Endothelial cell (in vitro differentiated cells): ENCODE results near the gene RPS6KB2. TPM values are rescaled to one million over a fixed set of nuclear protein-coding genes. Genes with fewer than 3 reads are reported as not detected.

ENCODE experiments used
- DNase-seq: peaks from one replicate; pipeline ENCODE4 v3.0.0; 2021; ENCODE audit warnings: low spot score
- H3K27ac Mint-ChIP-seq: one replicate; pipeline ENCODE4 v1.8.0; 2021; ENCODE audit warnings: mixed read lengths, inconsistent platforms; ENCODE audit not compliant: unreplicated experiment
- H3K27me3 Mint-ChIP-seq: one replicate; pipeline ENCODE4 v1.8.0; 2021; ENCODE audit warnings: mild to moderate bottlenecking, moderate library complexity, mixed read lengths, inconsistent platforms; ENCODE audit not compliant: unreplicated experiment
- H3K36me3 Mint-ChIP-seq: one replicate; pipeline ENCODE4 v1.8.0; 2021; ENCODE audit warnings: mild to moderate bottlenecking, low read depth, mixed read lengths, inconsistent platforms; ENCODE audit not compliant: unreplicated experiment
- H3K4me1 Mint-ChIP-seq: one replicate; pipeline ENCODE4 v1.8.0; 2021; ENCODE audit warnings: mild to moderate bottlenecking, mixed read lengths, inconsistent platforms; ENCODE audit not compliant: unreplicated experiment
- H3K4me3 Mint-ChIP-seq: one replicate; pipeline ENCODE4 v1.8.0; 2021; ENCODE audit warnings: mild to moderate bottlenecking, mixed read lengths, inconsistent platforms; ENCODE audit not compliant: unreplicated experiment
- H3K9me3 Mint-ChIP-seq: one replicate; pipeline ENCODE4 v1.8.0; 2021; ENCODE audit warnings: mixed read lengths, inconsistent platforms; ENCODE audit not compliant: unreplicated experiment
- total RNA-seq: library from RNA; stranded (reverse); fragmentation: NEBNext Ultra II Directional; extraction: Animal tissue kit (Norgen Biotek cat#: 25700); gene quantifications from one replicate; pipeline ENCODE4 v1.2.1, GENCODE V29; 2021; ENCODE audit not compliant: unreplicated experiment
- TF ChIP-seq, protein P1 (sequence below): fragments of 200-600 bp; sonication (generic); IDR thresholded peaks from one replicate; pipeline ENCODE4 v1.5.0; 2021; ENCODE audit warnings: antibody characterized with exemption; ENCODE audit not compliant: unreplicated experiment

RPS6KB2 gene
- total RNA-seq, 1 donor from 2014 or later, result 44.2 TPM

DNA sequence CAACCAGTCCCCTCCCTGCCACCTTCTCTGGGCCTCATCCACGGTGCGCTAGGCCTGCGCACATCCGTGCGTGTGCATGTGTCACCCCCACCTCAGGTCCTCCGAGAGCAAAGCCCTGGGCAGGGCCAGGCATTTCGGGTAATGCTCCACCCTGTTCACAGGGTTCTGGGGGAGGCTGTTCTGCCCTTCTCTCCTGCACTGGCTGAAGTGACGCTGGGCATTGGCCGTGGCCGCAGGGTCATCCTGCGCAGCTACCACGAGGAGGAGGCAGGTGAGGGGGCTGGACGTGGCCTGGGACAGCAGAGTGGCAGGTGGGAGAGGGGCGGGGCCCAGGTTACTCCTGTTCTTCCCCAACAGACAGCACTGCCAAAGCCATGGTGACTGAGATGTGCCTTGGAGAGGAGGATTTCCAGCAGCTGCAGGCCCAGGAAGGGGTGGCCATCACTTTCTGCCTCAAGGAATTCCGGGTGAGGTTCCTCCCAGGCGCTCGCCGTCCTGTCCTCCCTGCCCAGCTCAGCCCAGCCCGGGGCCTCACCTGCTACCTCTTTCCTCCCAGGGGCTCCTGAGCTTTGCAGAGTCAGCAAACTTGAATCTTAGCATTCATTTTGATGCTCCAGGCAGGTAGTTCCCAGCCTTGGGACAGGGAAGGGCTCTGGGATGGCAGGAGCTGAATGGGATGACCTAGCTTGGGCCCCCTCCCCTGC lies 32.6 kb upstream of the RPS6KB2 start:
- Mint-ChIP-seq H3K27ac (no peak overlapping the region), H3K4me1 (peaks cover 35% of the 10 kb centered on the region), H3K4me3 (no peak overlapping the region), H3K9me3 (no peaks in the 10 kb centered on the region), H3K27me3 (peaks cover 17% of the 10 kb centered on the region), H3K36me3 (peaks cover 12% of the 10 kb centered on the region)
- TF ChIP-seq, protein P1, sequence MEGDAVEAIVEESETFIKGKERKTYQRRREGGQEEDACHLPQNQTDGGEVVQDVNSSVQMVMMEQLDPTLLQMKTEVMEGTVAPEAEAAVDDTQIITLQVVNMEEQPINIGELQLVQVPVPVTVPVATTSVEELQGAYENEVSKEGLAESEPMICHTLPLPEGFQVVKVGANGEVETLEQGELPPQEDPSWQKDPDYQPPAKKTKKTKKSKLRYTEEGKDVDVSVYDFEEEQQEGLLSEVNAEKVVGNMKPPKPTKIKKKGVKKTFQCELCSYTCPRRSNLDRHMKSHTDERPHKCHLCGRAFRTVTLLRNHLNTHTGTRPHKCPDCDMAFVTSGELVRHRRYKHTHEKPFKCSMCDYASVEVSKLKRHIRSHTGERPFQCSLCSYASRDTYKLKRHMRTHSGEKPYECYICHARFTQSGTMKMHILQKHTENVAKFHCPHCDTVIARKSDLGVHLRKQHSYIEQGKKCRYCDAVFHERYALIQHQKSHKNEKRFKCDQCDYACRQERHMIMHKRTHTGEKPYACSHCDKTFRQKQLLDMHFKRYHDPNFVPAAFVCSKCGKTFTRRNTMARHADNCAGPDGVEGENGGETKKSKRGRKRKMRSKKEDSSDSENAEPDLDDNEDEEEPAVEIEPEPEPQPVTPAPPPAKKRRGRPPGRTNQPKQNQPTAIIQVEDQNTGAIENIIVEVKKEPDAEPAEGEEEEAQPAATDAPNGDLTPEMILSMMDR, result no peak
- no peak for DNase-seq

DNA sequence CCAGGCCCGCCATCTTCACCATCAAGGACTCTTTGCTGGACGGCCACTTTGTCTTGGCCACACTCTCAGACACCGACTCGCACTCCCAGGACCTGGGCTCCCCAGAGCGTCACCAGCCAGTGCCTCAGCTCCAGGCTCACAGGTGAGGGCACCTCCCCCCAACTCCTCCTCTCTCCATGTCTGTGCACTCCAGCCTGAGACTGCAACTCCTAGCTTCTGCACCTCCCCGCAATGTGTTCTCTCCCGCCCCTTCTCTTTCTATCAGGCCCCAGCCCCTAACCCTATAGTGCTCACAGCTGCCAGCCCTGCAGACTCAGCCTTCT lies 32.1 kb upstream of the RPS6KB2 start:
- H3K9me3 Mint-ChIP-seq, result no peaks in the 10 kb centered on the region
- peaks cover 17% of the 10 kb centered on the region for H3K27me3 Mint-ChIP-seq
- DNase-seq, result no peak
- H3K27ac Mint-ChIP-seq, result peak overlapping the region; percentile 61
- H3K36me3 Mint-ChIP-seq, result peaks cover 12% of the 10 kb centered on the region
- peaks cover 36% of the 10 kb centered on the region for H3K4me1 Mint-ChIP-seq
- H3K4me3 Mint-ChIP-seq, result peak overlapping the region; percentile 39
- TF ChIP-seq, protein P1, result no peak

DNA sequence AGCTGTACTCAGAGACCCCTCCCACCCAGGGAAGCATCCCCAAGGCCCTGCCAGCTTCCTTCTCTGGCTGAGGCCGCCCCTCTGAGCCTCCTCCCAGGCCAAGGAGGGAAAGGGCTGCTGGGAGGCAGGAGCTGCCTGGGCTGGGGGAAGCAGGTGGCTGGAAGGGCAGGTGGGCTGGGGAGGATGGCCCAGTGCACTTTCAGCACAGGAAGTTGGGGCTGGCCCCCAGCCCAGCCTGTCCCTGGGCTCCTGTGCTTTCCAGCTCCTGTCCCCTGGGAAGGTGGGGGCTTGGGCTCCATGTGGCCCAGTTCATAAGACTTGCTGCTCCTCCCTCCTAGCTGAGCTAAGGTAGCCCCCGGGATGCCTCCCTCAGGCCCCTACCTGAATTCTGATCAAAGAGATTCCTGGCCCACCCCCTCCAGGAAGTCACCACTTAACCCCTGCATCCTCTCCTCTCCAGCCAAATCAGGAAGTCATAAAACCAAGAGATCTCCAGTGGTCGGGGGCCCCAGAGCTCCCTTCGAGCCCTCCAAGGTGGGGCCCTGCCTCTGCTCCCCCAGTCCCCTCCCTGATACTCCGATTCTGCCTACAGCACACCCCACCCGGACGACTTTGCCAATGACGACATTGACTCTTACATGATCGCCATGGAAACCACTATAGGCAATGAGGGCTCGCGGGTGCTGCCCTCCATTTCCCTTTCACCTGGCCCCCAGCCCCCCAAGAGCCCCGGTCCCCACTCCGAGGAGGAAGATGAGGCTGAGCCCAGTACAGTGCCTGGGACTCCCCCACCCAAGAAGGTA lies 31.5 kb upstream of the RPS6KB2 start:
- TF ChIP-seq, protein P1, result no peak
- Mint-ChIP-seq H3K4me3 (peak overlapping the region; percentile 72), H3K36me3 (peaks cover 12% of the 10 kb centered on the region), H3K4me1 (peaks cover 36% of the 10 kb centered on the region), H3K27ac (peak overlapping the region; percentile 83), H3K27me3 (peaks cover 17% of the 10 kb centered on the region), H3K9me3 (no peaks in the 10 kb centered on the region)
- DNase-seq, result no peak

DNA sequence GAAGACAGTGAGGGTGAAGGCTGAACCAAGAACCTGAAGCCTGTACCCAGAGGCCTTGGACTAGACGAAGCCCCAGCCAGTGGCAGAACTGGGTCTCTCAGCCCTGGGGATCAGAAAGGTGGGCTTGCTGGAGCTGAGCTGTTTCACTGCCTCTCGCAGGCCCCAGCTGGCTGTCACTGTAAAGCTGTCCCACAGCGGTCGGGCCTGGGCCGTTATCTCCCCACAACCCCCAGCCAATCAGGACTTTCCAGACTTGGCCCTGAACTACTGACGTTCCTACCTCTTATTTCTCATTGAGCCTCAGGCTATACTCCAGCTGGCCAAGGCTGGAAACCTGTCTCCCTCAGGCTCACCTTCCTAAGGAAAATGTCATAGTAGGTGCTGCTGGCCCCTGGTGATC lies 30.8 kb upstream of the RPS6KB2 start:
- peak overlapping the region; percentile 70 for H3K27ac Mint-ChIP-seq
- DNase-seq, result no peak

More for the DNA sequence above, 30.8 kb upstream of the RPS6KB2 start:
- Mint-ChIP-seq H3K36me3 (peaks cover 12% of the 10 kb centered on the region), H3K27me3 (peaks cover 14% of the 10 kb centered on the region), H3K9me3 (no peaks in the 10 kb centered on the region), H3K4me3 (peak overlapping the region; percentile 74), H3K4me1 (peaks cover 32% of the 10 kb centered on the region)
- TF ChIP-seq, protein P1, result no peak
